Breast epithelium (tissue), 3 donors: Measurements from ENCODE around the gene MPO.

Experiments
- POLR2A ChIP-seq: fragments of 450-650 bp; IDR thresholded peaks from one replicate; pipeline ENCODE4 v1.6.1; 2016; ENCODE audit warnings: antibody characterized with exemption, mild to moderate bottlenecking, moderate library complexity
- POLR2AphosphoS5 ChIP-seq, 3 donors: sonication (generic); formaldehyde crosslinking; IDR thresholded peaks; one replicate each; pipeline ENCODE4 v1.6.1; 2017; ENCODE audit warnings: antibody characterized with exemption in 3 of 3
- TF ChIP-seq, protein P1 (sequence below), 3 donors: fragments of 450-650 bp; IDR thresholded peaks; one replicate each; pipeline ENCODE4 v1.5.1; 2016 to 2017; ENCODE audit warnings: antibody characterized with exemption in 3 of 3, mild to moderate bottlenecking in 3 of 3, moderate library complexity in 3 of 3

DNA sequence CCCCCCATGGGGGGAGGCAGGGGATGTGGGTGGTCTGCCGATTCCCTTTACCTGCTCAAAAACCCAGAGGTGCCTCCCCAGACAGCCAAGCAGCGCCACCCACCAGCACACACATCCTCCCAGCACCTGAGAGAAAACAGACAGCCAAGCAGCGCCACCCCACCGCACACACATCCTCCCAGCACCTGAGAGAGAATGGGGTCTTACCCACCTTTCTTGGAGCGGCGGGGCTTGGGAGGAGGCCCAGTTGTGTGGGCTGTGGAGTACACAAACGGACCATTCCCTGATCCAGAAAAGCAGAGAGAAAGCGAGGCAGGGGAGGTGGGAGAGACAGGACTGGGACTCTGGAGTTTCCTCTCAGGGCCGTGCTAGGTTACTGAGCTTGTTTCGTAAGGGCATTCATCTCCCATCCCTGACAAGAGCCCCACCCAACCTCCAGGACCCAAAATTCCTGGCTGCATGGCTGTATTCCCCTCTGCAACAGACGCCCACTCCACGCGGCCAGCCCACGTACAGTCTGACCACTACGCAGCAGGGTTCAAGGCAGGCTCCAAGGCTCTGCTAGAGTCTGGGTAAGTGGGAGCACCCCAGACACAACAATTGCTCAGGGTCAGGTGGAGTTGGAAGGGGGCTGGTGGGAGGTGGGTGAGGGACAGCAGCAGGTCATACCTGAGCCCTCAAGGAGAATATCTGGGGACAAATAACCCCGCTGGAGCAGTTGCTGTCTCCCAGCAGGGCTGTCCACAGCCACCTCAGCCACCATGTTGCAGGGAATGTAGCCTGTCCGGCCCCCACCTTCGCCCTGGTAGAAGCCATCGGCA lies 25.6 kb upstream of the MPO start:
- TF ChIP-seq POLR2A (no peak), POLR2AphosphoS5 (IDR thresholded peaks at IDR 0.05) (no peak)
- TF ChIP-seq, protein P1, sequence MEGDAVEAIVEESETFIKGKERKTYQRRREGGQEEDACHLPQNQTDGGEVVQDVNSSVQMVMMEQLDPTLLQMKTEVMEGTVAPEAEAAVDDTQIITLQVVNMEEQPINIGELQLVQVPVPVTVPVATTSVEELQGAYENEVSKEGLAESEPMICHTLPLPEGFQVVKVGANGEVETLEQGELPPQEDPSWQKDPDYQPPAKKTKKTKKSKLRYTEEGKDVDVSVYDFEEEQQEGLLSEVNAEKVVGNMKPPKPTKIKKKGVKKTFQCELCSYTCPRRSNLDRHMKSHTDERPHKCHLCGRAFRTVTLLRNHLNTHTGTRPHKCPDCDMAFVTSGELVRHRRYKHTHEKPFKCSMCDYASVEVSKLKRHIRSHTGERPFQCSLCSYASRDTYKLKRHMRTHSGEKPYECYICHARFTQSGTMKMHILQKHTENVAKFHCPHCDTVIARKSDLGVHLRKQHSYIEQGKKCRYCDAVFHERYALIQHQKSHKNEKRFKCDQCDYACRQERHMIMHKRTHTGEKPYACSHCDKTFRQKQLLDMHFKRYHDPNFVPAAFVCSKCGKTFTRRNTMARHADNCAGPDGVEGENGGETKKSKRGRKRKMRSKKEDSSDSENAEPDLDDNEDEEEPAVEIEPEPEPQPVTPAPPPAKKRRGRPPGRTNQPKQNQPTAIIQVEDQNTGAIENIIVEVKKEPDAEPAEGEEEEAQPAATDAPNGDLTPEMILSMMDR (IDR thresholded peaks at IDR 0.05): no peak
